H7 (cell line): ENCODE results near the gene DAPK3. TPM values are rescaled to one million over a fixed set of nuclear protein-coding genes. Genes with fewer than 3 reads are reported as not detected.
"Not testable (repeated sequence)": the region's sequence is repeated elsewhere in the genome, so short reads cannot be mapped to it uniquely, and the experiment has no call there.

Experiments used
- DNase-seq: peaks from one replicate; pipeline ENCODE4 v3.0.0; 2012
- H3K27me3 ChIP-seq: 2 replicates; pipeline ENCODE4 v1.6.0; 2011; ENCODE audit warnings: mild to moderate bottlenecking, low read length; ENCODE audit not compliant: control insufficient read depth, insufficient read depth
- H3K36me3 ChIP-seq: replicated peaks from 2 replicates; pipeline ENCODE4 v1.5.1; 2011; ENCODE audit warnings: low read length; ENCODE audit not compliant: control insufficient read depth, insufficient read depth
- H3K4me3 ChIP-seq: 2 replicates; pipeline ENCODE4 v1.5.1; 2011; ENCODE audit warnings: low read depth, mild to moderate bottlenecking, control low read depth, low read length, moderate library complexity; ENCODE audit not compliant: insufficient read depth
- total RNA-seq: library from RNA; depleted of rRNA; stranded (reverse); fragments of >200 nt; shearing (Covaris generic); gene quantifications from 2 replicates; pipeline ENCODE4 v1.2.3, GENCODE V29; 2014

DAPK3 gene
- total RNA-seq, 1 experiment from 2014 or later = 131 TPM

DNA sequence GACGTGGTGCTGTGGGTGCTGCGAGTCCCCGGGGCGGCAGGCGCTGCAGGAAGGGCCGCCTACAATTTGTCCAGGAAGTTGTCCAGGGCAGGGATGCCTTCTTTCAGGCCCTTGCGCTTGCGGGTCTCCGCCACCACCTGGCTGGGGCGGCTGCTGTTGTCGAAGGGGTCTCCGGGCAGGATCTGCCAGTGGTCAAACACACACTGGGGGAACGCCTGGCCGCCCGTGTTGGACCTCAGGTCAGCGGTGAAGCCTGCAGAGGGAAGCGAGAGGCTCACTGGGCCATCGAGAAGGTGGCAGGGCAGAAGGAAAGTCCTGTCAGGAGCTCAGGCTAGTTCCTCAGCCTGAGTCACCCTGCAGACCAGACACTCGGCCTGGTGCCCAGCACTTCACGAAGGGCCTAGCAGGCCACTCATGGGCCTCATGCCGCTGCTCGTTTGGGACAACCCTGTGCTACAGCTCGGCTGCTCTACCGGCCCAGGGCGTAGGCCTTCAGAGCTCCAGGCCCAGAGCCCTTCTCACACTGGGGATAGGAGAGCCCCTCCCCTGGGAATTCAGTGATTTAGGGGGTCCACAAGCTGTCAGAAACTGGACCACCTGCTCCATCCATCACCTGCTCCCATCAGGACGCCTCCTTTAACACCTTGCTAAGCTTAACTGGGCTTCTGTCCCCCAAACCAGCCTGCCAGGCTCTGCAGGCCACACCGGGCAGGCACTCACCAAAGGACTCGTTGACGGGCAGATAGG, 5.8 kb upstream of the DAPK3 start:
- Histone ChIP-seq H3K36me3 (peaks cover 56% of the 10 kb centered on the region), H3K4me3 (no peak overlapping the region), H3K27me3 (no peaks in the 10 kb centered on the region)
- peak; percentile 47 for DNase-seq

DNA sequence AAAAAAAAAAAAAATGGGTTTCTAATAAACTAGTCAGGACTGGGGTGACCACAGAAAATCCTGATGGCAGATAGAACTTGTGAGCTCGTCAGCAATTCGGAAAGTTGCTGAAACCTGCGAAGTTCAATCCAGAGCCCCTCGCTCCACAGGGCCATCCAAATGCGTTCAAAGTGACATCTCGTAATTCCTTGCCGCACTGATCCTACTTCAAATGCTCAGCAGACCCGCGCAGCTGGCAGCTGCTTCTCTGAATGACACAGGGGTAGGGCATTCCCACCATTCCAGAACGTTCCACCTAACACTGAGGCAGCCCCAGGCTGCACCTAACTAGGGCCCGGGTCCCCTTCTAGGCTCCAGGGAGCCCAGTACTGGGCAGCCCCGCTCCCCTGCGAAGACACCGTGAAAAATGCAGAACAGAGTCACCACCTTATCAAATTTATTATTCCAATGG, 4.8 kb upstream of the DAPK3 start:
- no peaks in the 10 kb centered on the region for H3K27me3 ChIP-seq
- no peak for DNase-seq
- no peak overlapping the region for H3K4me3 ChIP-seq
- H3K36me3 ChIP-seq = peaks cover 46% of the 10 kb centered on the region

DNA sequence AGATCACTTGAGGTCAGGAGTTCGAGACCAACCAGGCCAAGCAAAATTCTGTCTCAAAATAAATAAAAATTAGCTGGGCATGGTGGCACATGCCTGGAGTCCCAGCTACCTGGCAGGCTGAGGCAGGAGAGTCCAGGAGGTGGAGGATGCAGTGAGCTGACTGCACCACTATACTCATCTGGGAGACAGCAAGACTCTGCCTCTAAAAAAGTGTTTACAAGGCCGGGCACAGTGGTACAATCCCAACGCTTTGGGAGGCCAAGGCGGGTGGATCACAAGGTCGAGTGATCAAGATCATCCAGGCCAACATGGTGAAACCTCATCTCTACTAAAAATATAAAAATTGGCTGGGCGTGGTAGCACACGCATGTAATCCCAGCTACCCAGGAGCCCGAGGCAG, 4.2 kb upstream of the DAPK3 start:
- DNase-seq = no peak
- H3K4me3 ChIP-seq = no peak overlapping the region

DNA sequence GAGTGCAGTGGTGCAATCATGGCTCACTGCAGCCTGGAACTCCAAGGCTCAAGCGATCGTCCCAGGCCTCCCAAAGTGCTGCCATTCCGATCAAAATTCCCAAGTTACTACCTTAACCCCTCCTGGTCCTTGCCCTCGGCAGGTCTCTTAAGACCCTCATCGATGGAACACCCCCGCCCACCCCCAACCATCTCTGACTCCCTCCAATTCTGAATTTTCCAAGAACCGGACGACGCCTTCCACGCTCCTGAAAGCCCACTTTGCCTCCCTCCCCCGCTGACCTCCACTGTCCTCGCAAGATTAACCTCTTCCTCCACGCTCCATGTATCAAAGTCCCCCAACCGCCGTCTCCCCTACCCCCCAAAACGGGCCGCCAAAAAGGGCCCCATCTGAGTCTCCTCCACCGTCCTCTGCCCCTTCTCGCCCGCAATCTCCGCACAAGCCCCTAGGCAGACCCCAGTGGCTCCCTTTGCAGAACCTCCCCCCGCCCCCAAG, 539 bp downstream of the DAPK3 start:
- no peak for DNase-seq
- peaks cover 20% of the 10 kb centered on the region for H3K36me3 ChIP-seq
- H3K4me3 ChIP-seq = peak overlapping the region; percentile 85
- H3K27me3 ChIP-seq = no peaks in the 10 kb centered on the region

More for the DNA sequence above, 4.2 kb upstream of the DAPK3 start:
- Histone ChIP-seq H3K27me3 (no peaks in the 10 kb centered on the region), H3K36me3 (peaks cover 41% of the 10 kb centered on the region)

DNA sequence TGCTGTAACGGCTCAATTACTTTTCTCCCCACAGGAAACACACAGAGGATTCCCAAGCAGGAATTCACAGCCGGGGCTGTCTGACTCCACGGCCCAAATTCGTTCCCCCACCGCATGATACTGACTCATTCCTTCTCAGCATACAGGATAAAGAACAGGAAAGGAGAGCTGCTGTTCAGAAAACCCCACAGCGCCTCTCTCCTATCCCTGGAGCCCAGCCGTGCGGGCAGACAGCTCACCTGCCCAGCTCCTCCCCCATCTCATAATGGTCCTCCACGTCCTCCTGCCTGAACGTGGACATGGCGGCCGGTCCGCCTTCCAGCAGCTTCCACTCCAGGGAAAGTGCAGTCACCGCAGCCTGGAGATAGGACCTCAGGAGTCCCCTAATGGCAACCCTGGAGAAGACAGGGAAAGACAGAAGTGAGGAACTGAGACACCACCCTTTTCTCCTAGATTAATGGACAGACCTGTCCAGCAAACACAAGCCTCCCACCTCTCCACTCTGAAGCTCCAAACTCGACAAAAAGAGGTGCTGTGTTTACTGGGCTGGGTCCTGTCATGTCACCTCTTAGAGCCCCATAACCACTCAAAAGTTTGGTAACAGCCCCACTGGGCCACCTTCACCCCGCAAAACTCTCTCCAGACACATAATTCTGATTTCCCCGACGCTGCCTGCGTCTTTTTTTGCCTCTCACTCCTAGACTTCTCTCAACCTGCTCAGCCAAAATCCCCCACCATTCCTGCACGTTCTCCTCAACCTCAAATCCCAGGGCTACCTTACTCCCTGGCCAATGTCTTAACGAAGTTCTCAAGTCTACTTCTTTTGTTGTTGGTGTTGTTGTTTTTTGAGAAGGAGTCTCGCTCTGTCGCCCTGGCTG, 1.2 kb downstream of the DAPK3 start:
- Histone ChIP-seq H3K27me3 (no peaks in the 10 kb centered on the region), H3K36me3 (peaks cover 17% of the 10 kb centered on the region), H3K4me3 (peak overlapping the region; percentile 85)
- no peak for DNase-seq

DNA sequence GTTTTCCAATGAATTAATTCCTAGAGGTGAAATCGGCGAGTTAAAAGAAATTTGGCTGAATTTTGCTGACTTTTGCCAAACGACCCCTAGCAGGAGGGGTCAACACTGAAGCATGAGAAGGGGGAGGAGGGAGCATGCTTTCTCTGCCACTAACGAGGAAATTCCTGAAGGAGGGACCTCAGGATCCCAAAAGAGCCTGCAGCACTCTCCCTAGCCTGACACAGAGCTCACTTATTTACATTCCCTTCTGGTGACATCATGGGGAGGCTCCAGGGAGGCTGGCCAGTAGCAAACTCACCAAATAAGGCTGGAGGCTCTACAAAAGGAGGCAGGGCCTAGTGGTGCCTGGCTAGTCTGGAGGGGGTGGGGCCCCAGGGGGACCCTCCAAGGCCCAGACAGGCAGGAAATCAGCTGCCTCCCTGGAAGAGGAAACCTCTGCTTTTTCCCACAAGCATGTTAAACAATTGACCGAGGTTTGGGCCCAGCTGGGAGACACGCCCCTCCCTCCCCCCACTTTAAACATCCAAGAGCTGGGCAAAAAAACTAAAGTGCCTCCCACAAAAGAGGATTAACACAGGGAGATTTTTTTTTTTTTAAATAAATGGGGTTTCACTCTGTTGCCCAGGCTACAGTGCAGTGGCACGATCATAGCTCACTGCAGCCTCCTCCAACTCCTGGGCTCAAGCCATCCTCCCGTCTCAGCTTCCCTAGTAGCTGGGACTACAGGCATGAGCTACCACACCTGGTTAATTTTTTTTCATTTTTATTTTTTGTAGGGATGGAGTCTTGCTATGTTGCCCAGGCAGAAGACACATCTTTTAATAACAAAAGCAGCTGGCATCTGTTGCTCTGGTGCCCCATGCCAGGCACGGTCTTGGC, 2.1 kb downstream of the DAPK3 start:
- Histone ChIP-seq H3K4me3 (no peak overlapping the region; the same call in 1 of the 2 replicates), H3K27me3 (no peaks in the 10 kb centered on the region), H3K36me3 (peaks cover 17% of the 10 kb centered on the region)
- peak; percentile 95 for DNase-seq

DNA sequence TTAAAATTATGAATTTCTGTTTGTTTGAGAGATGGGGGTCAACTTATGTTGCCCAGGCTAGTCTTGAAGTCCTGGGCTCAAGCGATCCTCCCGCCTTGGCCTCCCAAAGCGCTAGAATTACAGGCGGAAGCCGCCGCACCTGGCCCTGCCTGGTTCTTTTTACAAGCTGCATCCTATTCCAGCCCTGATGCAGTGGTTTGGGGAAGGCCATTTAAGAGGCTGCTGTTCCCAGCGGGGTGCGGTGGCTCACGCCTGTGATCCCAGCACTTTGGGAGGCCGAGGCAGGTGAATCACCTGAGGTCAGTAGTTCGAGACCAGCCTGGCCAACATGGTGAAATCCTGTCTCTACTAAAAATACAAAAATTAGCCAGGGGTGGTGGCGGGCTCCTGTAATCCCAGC, 2.9 kb downstream of the DAPK3 start:
- peaks cover 22% of the 10 kb centered on the region for H3K36me3 ChIP-seq
- H3K4me3 ChIP-seq, H3K27me3 ChIP-seq, DNase-seq: not testable (repeated sequence)

DNA sequence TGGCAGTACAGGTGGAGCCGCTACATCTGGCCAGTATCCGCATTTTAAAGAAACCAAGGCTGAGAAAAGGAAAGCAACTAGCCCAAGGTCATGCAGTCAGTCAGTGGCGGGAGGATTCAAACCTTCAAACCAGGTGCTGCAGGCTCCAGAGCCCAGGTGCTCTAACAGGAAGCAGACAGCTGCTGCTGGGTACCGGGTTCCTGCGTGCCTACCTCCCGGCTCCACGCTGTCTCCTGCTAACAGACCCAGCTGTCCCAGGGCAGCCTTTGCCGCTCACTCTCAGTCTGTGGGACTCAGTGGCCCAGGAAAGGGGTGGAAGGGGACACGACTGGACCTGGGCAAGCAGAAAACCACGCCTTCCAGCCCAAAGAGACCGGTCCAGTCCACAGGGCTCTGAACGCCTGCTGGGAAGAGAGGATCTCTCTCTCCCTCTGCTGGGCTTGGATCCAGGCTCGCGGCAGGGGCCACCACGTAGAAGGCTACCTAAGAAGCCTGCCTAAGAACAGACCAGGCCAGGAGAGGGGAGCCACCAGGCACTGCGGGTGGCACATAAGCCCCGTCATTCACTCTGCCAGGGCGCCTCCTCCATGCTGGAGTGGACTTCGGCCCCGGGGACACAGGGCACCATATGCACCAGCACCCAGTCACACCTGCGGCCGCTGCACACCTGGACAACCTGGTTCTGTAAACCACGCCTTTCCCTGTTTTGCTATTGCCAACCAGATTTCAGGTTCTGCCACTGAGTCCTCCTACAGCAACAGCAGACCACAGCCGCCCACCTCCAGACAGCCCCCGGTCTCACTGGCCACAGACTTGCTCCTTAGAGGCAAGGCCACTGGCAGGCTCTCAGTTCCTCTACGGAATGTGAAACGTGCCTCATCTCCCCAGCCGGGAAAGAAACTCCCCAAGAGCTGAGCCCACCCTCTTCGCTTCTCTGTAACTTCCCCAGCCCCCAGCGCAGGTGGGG, 4.6 kb downstream of the DAPK3 start:
- Histone ChIP-seq H3K4me3 (no peak overlapping the region), H3K36me3 (peaks cover 24% of the 10 kb centered on the region), H3K27me3 (no peaks in the 10 kb centered on the region)
- no peak for DNase-seq

DNA sequence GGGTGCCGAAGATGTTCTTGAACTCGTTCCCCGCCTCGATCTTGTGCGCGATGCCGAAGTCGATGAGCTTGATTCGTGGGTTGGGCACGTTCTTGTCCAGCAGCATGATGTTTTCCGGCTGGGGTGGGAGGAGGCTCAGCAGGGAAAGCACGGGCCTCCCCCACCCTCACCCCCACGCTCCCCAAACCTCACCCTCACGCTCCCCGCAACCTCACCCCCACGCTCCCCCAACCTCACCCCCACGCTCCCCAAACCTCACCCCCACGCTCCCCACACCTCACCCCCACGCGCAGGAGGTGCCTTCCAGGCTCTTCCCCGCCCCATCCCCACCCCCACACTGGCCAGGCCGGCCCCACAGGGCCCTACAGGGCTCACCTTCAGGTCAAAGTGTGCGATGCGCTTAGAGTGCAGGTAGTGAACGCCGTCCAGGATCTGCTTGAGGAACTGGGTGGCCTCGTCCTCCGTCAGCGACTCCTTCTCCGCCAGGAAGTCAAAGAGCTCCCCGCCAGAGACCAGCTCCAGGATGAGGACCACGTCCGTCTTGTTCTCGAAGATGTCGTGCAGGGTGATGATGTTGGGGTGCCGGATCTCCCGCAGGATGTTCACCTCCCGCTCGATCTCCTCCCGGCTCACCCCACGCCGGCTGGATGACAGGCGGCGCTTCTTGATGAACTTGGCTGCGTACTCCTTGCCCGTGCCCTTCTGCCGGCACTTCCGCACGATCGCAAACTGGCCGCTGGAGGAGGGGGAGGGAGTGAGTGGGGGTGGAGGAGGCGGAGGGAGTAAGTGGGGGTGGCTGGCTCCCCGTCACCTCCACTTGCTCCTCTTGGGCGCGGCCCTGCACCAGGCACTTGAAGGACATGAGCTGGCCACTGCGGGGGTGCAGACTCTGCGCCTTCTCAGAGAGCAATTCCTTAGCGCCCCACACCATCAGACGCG, 6.4 kb downstream of the DAPK3 start:
- no peak for DNase-seq
- H3K36me3 ChIP-seq = peaks cover 28% of the 10 kb centered on the region
- no peaks in the 10 kb centered on the region for H3K27me3 ChIP-seq
- no peak overlapping the region for H3K4me3 ChIP-seq

DNA sequence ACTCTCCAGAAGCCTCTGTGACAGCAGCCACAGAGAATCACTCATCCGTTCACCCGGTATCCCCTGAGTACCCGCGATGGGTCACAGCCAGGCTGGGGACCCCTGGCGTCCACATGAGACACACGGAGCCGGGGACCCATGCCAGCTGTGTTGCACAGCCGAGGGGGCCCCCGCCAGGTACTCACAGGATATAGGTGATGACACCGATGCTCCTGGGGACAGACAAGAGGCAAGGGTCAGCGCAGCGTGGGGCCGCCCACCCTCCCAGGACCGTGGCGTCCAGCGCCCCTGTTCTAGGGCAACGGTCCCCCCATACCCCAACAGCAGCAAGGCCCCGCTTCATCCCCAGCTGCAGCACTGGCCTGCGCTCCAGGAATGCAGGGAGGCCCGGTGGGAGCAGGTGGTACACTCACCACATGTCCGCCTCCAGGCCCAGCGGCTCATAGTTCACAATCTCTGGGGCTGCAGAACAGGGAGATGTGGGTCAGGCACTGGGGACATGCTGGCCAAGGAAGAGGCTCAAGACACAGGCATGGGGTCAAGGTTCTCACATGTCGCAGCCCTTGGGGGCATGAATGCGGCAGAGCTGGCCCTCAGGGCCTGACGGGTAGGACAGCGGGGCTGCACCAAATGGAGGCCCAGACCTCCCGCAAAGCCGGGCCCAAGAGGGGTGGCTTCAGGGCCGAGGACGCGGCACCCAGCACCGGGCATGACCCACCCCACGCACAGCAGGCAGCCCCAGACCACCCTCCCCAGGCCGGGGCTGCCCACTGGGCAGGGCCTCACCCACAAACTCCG, 7.2 kb downstream of the DAPK3 start:
- H3K4me3 ChIP-seq = no peak overlapping the region
- no peak for DNase-seq
- peaks cover 27% of the 10 kb centered on the region for H3K36me3 ChIP-seq
- no peaks in the 10 kb centered on the region for H3K27me3 ChIP-seq

DNA sequence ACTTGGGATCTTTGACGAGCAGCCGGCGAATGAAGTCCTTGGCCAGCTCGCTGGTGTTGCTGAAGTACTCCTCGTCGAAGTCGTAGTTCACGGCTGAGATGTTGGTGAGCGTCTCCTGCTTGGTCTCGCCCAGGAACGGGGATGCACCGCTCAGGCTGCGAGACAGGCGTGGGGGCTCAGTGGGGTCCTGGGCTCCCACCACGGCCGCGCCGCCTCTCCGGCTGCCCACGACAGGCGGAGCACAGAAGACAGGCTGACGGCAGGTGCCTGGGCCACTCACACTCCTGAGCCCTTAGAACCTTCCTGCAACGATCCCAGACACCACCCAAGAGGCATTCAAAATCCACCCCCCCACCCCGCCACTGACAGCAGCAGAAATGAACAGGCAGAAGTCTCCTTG, 9.9 kb downstream of the DAPK3 start:
- Histone ChIP-seq H3K36me3 (peaks cover 18% of the 10 kb centered on the region), H3K4me3 (no peak overlapping the region), H3K27me3 (no peaks in the 10 kb centered on the region)
- no peak for DNase-seq

DNA sequence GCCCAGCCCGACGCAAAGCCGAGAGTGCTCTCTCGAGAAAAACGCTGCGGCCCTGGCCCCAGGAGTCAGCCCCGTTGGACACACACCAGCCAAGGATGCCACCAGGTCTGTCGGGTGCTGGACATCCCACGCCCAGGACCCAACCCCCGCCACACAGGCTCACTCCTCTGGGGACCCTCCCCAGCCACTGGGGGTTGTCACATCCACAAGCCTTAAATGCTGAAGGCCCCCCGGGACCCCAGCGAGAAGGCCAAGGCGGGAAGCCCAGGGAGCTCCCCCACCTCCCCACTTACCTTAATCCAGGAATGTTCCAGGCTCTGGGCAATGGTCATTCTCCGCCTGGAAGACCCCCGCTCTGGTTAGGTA, 11.2 kb downstream of the DAPK3 start:
- DNase-seq = no peak
- no peak overlapping the region for H3K4me3 ChIP-seq
- H3K36me3 ChIP-seq = peaks cover 14% of the 10 kb centered on the region
- no peaks in the 10 kb centered on the region for H3K27me3 ChIP-seq
